Fibroblast of upper back skin (primary cell): ENCODE data around the gene ARL9.
A peak's percentile ranks its signal among the peaks of the same experiment; 100 is the strongest.

Source experiments
- DNase-seq: peaks from one replicate; pipeline ENCODE4 v3.0.0-alpha.2; 2013

Gene ARL9

GRCh38 chr4:56532239-56532638 is 26.6 kb downstream of the ARL9 start:
- DNase-seq = no peak

GRCh38 chr4:56535915-56536314 is 30.3 kb downstream of the ARL9 start:
- no peak for DNase-seq

GRCh38 chr4:56537147-56537546 is 31.6 kb downstream of the ARL9 start:
- no peak for DNase-seq

GRCh38 chr4:56540826-56541225 is 35.2 kb downstream of the ARL9 start:
- no peak for DNase-seq

- peak; percentile 70 for DNase-seq
These were observed 39.1 kb downstream of the ARL9 start for GRCh38 chr4:56544573-56545131.

- DNase-seq = no peak
These were observed 45.1 kb downstream of the ARL9 start for GRCh38 chr4:56550642-56551041.

GRCh38 chr4:56551516-56551915 is 45.9 kb downstream of the ARL9 start:
- DNase-seq = no peak

GRCh38 chr4:56552273-56552672 is 46.7 kb downstream of the ARL9 start:
- peak; percentile 11 for DNase-seq

- DNase-seq = peak; percentile 1
These were observed 64.5 kb downstream of the ARL9 start for GRCh38 chr4:56570041-56570440.
